ES-I3 (cell line): ENCODE results near the gene VWA1.
"Not testable (repeated sequence)": the region's sequence is repeated elsewhere in the genome, so short reads cannot be mapped to it uniquely, and the experiment has no call there.

ENCODE experiments used
- H3K36me3 ChIP-seq: 2 replicates; pipeline ENCODE4 v1.6.1; 2013; ENCODE audit warnings: mild to moderate bottlenecking, low read length, control low read depth, moderate library complexity; ENCODE audit not compliant: insufficient read depth
- H3K4me1 ChIP-seq: 2 replicates; pipeline ENCODE4 v1.6.1; 2013; ENCODE audit warnings: mild to moderate bottlenecking, control low read depth, low read length; ENCODE audit not compliant: insufficient read depth
- H3K9ac ChIP-seq: 2 replicates; pipeline ENCODE4 v1.6.1; 2013; ENCODE audit warnings: low read depth, mild to moderate bottlenecking, low read length, moderate library complexity
- H3K9me3 ChIP-seq: 2 replicates; pipeline ENCODE4 v1.6.1; 2013; ENCODE audit warnings: mild to moderate bottlenecking, low read length, moderate library complexity; ENCODE audit not compliant: control insufficient read depth, insufficient read depth

VWA1 gene

GRCh38 chr1:1446631-1447030 is 11.1 kb downstream of the VWA1 start:
- H3K9me3 ChIP-seq, H3K4me1 ChIP-seq, H3K9ac ChIP-seq, H3K36me3 ChIP-seq: not testable (repeated sequence)

GRCh38 chr1:1449099-1449739 is 13.7 kb downstream of the VWA1 start, which contains the start of gene ATAD3C:
ATAD3C (plus strand) TSS chr1:1449689; CDS start chr1:1450684, 995 bp downstream.
- Histone ChIP-seq H3K9ac (no peak within 1 kb of the TSS), H3K9me3 (no peaks in the 10 kb centered on the region), H3K4me1 (no peaks in the 10 kb centered on the region), H3K36me3 (no peaks in the 10 kb centered on the region)

GRCh38 chr1:1450616-1451015 is 15.1 kb downstream of the VWA1 start:
- H3K9ac ChIP-seq, H3K9me3 ChIP-seq, H3K4me1 ChIP-seq, H3K36me3 ChIP-seq: not testable (repeated sequence)

GRCh38 chr1:1451696-1452364 is 16.3 kb downstream of the VWA1 start:
- H3K36me3 ChIP-seq = no peaks in the 10 kb centered on the region
- no peak overlapping the region for H3K9ac ChIP-seq

GRCh38 chr1:1452365-1452739 is 16.9 kb downstream of the VWA1 start:
- H3K9me3 ChIP-seq, H3K9ac ChIP-seq, H3K36me3 ChIP-seq, H3K4me1 ChIP-seq: not testable (repeated sequence)

More at GRCh38 chr1:1451696-1452364, 16.3 kb downstream of the VWA1 start:
- Histone ChIP-seq H3K4me1 (no peaks in the 10 kb centered on the region), H3K9me3 (no peaks in the 10 kb centered on the region)

- no peaks in the 10 kb centered on the region for H3K36me3 ChIP-seq
- no peak overlapping the region for H3K9ac ChIP-seq
- no peaks in the 10 kb centered on the region for H3K9me3 ChIP-seq
- H3K4me1 ChIP-seq = no peaks in the 10 kb centered on the region
These were observed 17.4 kb downstream of the VWA1 start for GRCh38 chr1:1452882-1453281.

- not testable (repeated sequence) for H3K9me3 ChIP-seq, H3K36me3 ChIP-seq, H3K9ac ChIP-seq, H3K4me1 ChIP-seq
These were observed 19.0 kb downstream of the VWA1 start for GRCh38 chr1:1454286-1455056.

- Histone ChIP-seq H3K9ac (no peak overlapping the region), H3K36me3 (no peaks in the 10 kb centered on the region), H3K9me3 (no peaks in the 10 kb centered on the region), H3K4me1 (no peaks in the 10 kb centered on the region)
These were observed 19.9 kb downstream of the VWA1 start for GRCh38 chr1:1455366-1455884.

- H3K36me3 ChIP-seq, H3K4me1 ChIP-seq, H3K9me3 ChIP-seq, H3K9ac ChIP-seq: not testable (repeated sequence)
These were observed 20.4 kb downstream of the VWA1 start for GRCh38 chr1:1455934-1456333.

- not testable (repeated sequence) for H3K9me3 ChIP-seq, H3K36me3 ChIP-seq, H3K9ac ChIP-seq, H3K4me1 ChIP-seq
These were observed 21.3 kb downstream of the VWA1 start for GRCh38 chr1:1456683-1457255.

GRCh38 chr1:1459156-1459555 is 23.7 kb downstream of the VWA1 start:
- H3K9ac ChIP-seq, H3K4me1 ChIP-seq, H3K36me3 ChIP-seq, H3K9me3 ChIP-seq: not testable (repeated sequence)

GRCh38 chr1:1459711-1460110 is 24.2 kb downstream of the VWA1 start:
- not testable (repeated sequence) for H3K4me1 ChIP-seq, H3K36me3 ChIP-seq, H3K9me3 ChIP-seq, H3K9ac ChIP-seq

- H3K9ac ChIP-seq = no peak overlapping the region
- no peaks in the 10 kb centered on the region for H3K9me3 ChIP-seq
- H3K36me3 ChIP-seq = no peaks in the 10 kb centered on the region
- H3K4me1 ChIP-seq = no peaks in the 10 kb centered on the region
These were observed 25.1 kb downstream of the VWA1 start for GRCh38 chr1:1460540-1461130.

- H3K9ac ChIP-seq = no peak overlapping the region
- H3K9me3 ChIP-seq = no peaks in the 10 kb centered on the region
- no peaks in the 10 kb centered on the region for H3K36me3 ChIP-seq
- no peaks in the 10 kb centered on the region for H3K4me1 ChIP-seq
These were observed 26.3 kb downstream of the VWA1 start for GRCh38 chr1:1461721-1462317.
